ENCODE data around the gene ADORA1.

ADORA1 gene

GRCh38 chr1:203185585-203185984 is 58.1 kb downstream of the ADORA1 start:
- no peak for DNase-seq (ENCODE audit: low read depth in 2 of 3, low spot score in 2 of 3)

- DNase-seq (ENCODE audit: low read depth in 2 of 3, low spot score in 2 of 3): no peak
Measured at GRCh38 chr1:203186091-203186445, 58.5 kb downstream of the ADORA1 start.

- no peak for DNase-seq (ENCODE audit: low read depth in 2 of 3, low spot score in 2 of 3)
Measured at GRCh38 chr1:203186446-203187303, 59.1 kb downstream of the ADORA1 start, which contains the start of gene CHI3L1. TSS of gene CHI3L1 (minus strand) at chr1:203186704. CDS start at chr1:203186623, 81 bp downstream.

GRCh38 chr1:203187304-203187685 is 59.8 kb downstream of the ADORA1 start:
- DNase-seq (ENCODE audit: low read depth in 2 of 3, low spot score in 2 of 3): no peak

- DNase-seq (ENCODE audit: low read depth in 2 of 3, low spot score in 2 of 3): no peak
Measured at GRCh38 chr1:203187689-203188264, 60.3 kb downstream of the ADORA1 start.

GRCh38 chr1:203188686-203189232 is 61.2 kb downstream of the ADORA1 start:
- no peak for DNase-seq (ENCODE audit: low read depth in 2 of 3, low spot score in 2 of 3)

GRCh38 chr1:203189951-203190352 is 62.4 kb downstream of the ADORA1 start:
- no peak for DNase-seq (ENCODE audit: low read depth in 2 of 3, low spot score in 2 of 3)

- no peak for DNase-seq (ENCODE audit: low read depth in 2 of 3, low spot score in 2 of 3)
Measured at GRCh38 chr1:203190949-203191348, 63.4 kb downstream of the ADORA1 start.

- no peak for DNase-seq (ENCODE audit: low read depth in 2 of 3, low spot score in 2 of 3)
Measured at GRCh38 chr1:203196371-203196770, 68.8 kb downstream of the ADORA1 start.

GRCh38 chr1:203197625-203198024 is 70.1 kb downstream of the ADORA1 start:
- no peak for DNase-seq (ENCODE audit: low read depth in 2 of 3, low spot score in 2 of 3)

GRCh38 chr1:203199002-203199401 is 71.5 kb downstream of the ADORA1 start:
- DNase-seq (ENCODE audit: low read depth in 2 of 3, low spot score in 2 of 3): no peak

- DNase-seq (ENCODE audit: low read depth in 2 of 3, low spot score in 2 of 3): no peak
Measured at GRCh38 chr1:203199481-203199815, 71.9 kb downstream of the ADORA1 start.

- DNase-seq (ENCODE audit: low read depth in 2 of 3, low spot score in 2 of 3): no peak
Measured at GRCh38 chr1:203199816-203200571, 72.5 kb downstream of the ADORA1 start.

GRCh38 chr1:203200916-203201315 is 73.4 kb downstream of the ADORA1 start:
- no peak for DNase-seq (ENCODE audit: low read depth in 2 of 3, low spot score in 2 of 3)

- no peak for DNase-seq (ENCODE audit: low read depth in 2 of 3, low spot score in 2 of 3)
Measured at GRCh38 chr1:203201516-203202205, 74.1 kb downstream of the ADORA1 start.

- DNase-seq (ENCODE audit: low read depth in 2 of 3, low spot score in 2 of 3): no peak
Measured at GRCh38 chr1:203202431-203203245, 75.1 kb downstream of the ADORA1 start.

- DNase-seq (ENCODE audit: low read depth in 2 of 3, low spot score in 2 of 3): no peak
Measured at GRCh38 chr1:203204756-203205155, 77.2 kb downstream of the ADORA1 start.

GRCh38 chr1:203206129-203206687 is 78.7 kb downstream of the ADORA1 start:
- no peak for DNase-seq (ENCODE audit: low read depth in 2 of 3, low spot score in 2 of 3)

GRCh38 chr1:203207751-203208150 is 80.2 kb downstream of the ADORA1 start:
- DNase-seq (ENCODE audit: low read depth in 2 of 3, low spot score in 2 of 3): no peak

GRCh38 chr1:203208181-203208580 is 80.7 kb downstream of the ADORA1 start:
- no peak for DNase-seq (ENCODE audit: low read depth in 2 of 3, low spot score in 2 of 3)
